COLO668 (cell line): ENCODE results near the gene SORCS1.

ENCODE experiments used
- DNase-seq: peaks from one replicate; lab custom pipeline; 2025; ENCODE audit not compliant: unreplicated experiment; lab: John Stamatoyannopoulos, UW

SORCS1 gene

DNA sequence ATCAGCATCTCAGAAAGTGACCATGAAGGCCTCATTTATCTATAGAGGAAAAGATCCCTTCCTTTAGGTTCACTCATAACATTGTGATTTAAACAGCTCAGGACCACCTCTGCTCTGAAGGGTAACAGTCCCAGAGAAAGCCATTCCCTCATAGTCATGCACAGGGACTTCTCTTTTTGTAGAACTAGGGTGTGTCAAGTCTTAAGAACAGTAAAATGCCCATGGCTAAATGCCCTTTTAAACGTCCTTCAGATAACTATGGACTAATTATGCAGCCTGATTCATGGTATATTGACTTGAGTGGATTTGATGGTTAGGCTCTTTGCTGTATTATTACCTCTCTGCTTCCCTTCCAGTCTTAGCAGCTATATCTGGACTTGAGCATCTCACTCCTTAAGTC is 337.8 kb downstream of the SORCS1 start:
- no peak for DNase-seq

GRCh38 chr10:106825576-106826364 is 338.7 kb downstream of the SORCS1 start:
- DNase-seq, result no peak

GRCh38 chr10:106820579-106820978 is 343.9 kb downstream of the SORCS1 start:
- no peak for DNase-seq

GRCh38 chr10:106819490-106819889 is 345.0 kb downstream of the SORCS1 start:
- no peak for DNase-seq

DNA sequence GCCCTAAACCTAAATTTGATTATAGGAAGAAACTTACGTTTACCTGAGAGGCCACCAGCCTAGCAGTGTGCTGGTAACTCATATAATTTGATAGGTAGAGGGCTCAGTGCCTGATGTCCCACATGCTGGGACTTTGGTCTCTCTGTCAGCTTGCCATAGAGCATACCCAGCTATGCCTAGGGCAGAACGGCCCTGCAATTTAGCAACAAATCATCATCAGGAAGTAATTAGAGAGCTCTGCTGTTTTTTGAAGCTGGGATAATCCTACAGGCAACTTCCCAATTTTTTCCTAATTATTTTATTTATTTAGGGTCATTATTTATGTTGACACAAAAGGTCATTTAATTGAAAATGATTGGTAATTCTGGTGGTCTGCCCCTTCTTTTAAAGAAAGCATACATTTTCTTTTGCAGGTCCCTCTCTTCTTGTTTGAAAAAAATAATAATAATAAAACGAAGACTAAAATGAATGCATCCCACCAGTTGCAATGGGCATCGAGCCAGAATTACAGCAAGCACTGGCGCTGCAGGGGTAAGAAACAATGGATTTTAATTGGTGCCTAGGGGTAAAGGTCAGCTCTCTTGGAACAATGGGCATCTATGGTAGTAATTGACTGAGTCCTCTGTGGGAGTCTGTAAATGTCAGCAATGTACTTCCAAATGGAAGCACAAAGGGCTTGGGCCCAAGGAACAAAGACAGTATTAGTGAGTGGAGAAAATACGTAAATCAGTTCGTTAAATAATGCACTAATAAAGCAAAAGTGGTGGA is 348.0 kb downstream of the SORCS1 start:
- no peak for DNase-seq

GRCh38 chr10:106815427-106816043 is 349.0 kb downstream of the SORCS1 start:
- no peak for DNase-seq

DNA sequence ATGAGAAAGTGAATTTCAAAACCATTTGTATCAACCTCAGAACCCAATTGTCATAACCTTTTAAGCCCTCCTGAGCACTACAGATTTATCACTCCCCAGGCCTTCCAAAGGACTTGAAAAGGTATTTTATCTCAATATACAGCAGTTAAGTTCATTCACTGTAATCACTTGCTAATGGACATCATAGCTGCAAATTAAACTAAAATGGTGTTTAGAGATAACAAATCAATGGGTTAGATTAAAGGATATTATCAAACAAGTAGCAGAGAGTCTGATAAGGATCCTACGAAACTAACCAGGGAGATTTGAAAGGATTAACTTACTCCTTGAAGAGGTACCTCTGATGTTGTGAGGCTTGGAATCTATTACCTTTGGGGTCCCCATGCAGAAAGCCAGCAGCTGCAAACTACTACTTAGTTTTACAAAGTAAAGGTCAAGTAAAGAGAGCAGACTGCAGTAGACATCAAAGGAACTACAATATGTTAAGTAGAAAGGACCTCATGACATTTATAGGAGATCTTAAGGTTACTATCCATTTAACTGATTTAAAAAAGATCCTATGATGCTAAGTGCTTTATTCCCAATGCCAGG is 359.4 kb downstream of the SORCS1 start:
- no peak for DNase-seq

DNA sequence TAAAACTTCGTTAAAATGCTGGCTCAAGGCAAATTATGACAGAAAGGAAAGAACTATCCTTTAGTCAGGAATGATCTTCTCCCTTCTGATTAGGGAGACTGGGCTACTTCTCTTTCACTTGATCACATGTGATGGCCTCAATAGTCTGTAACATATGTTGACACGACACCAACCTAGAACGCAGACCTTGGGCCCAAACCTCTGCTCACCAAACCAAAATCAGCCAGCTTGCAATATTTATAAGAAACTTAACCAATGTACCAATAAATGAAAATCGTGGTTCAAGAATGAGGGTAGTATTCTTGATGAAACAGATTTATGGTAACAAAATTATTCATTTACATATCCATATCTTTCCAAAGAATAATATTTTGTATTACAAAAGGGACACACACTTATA is 361.6 kb downstream of the SORCS1 start:
- no peak for DNase-seq

DNA sequence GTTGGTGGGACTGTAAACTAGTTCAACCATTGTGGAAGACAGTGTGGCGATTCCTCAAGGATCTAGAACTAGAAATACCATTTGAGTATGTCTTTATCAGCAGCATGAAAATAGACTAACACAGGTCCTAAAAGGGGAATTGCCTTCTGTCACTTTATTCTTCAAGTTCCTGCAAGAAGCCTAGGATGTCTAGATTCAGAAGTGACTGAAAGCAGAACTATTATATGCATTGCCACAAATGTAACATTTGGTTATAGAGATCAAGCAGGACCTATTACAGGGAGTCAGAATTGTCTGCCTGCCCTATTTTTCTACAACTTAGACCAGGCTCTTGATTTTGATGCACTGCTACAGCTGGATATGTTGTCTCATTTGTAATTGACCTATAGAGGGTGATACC is 364.7 kb downstream of the SORCS1 start:
- DNase-seq, result no peak

DNA sequence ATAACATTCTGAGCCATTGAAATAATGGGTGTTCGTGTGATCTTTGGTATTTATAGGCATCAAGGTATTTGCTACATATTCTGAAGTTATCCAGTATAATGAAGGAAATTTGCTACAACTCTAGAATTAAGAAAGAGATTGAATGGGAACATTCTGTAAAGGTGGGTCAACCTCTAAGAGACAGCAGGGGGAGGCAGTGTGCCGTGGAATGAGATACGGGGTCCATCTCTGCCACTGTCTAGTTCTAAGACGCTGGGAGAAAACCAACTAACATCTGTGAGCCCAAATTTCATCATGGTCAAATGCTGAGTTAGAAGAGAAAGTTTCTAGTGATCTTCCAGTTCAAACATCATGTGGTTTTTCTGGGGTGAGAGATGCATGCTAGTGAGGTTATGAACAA is 368.9 kb downstream of the SORCS1 start:
- no peak for DNase-seq

DNA sequence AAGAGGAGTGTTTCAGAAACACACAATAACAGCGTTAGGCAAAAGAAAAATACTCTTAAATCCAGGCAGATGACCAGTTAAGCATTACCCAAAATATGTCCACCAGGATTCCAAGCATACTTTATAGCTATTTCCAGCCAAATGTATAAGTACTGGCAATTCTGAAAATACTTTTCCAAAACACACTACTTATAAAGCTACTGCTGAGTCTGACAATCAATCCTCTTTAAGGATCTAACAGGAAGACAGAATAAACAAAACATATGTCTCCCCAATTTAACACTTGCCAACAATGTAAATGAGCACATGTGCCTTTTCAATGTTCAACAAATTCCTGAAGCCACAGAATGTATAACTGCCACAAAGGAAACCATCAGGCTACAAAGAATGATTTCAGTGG is 370.9 kb downstream of the SORCS1 start:
- DNase-seq, result no peak

DNA sequence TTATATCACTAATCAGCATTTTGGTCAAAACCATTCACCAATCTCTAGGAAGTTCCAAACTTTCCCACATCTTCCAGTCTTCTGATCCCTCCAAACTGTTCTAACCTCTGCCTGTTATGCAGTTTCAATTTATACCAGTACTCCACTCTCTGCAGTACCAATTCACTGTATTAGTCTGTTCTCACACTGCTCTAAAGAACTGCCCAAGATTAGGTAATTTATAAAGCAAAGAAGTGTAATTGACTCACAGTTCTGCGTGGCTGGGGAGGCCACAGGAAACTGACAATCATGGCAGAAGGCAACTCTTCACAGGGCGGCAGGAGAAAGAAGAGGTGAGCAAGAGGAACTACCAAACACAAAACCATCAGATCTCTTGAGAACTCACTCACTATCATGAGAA is 374.9 kb downstream of the SORCS1 start:
- DNase-seq, result no peak

GRCh38 chr10:106788982-106789381 is 375.5 kb downstream of the SORCS1 start:
- no peak for DNase-seq

- DNase-seq, result no peak
Observed at GRCh38 chr10:106785528-106785927, 379.0 kb downstream of the SORCS1 start.

DNA sequence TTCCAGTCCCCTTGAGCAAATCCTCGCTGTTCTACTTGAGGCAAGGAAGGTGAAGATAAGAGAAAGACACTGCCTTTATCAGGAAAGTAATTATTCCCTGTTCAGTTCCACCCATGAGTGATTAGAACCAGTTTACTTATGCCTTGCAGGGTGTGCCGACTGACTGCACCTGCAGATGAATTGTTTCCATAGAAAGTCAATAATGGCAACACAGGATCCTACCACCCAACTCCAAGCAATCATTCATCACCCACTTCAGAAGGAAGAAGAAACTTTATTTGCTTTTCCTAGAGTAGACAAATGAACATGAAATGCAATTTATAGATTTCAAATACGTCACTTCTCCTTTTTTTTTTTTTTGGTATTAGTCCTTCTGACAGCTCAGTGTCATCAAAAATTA is 383.9 kb downstream of the SORCS1 start:
- DNase-seq, result peak; percentile 40

DNA sequence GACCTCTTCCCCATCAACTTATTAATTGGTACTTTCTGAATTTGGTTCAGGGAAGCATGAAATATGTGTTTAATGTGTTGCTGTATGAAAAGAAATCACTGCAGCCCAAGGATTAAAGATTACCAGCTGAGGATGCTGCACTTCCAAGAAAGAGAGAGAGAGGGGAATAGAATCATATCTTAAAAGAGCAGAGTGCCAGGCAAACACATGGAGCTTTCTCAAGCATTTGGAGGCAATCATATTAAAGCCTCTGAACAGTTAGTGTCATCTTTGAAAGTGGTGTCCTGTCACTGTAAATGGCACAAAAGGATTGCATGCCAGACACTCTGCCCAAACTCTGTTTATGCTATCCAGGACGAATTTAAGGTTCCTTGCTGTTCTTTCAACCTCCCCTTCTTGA is 386.7 kb downstream of the SORCS1 start:
- DNase-seq, result no peak

DNA sequence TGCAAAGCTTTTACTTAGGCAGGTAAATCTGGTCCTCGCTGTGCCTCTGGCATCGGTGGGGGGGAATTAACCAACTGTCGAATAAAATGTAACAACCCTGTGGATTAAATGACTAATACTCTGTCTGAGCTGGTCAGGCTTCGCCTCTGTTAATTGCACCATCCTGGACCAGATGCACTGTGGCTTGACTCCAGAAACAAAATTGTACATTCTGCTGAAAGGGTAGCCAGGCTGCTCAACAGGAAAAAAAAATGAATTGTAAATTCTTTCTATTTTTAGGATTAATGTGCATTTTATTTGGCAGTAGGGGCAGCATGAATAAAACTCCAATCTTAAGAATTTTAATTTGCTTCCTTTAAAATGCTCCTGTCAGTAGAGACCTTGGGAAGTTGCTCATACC is 389.4 kb downstream of the SORCS1 start:
- DNase-seq, result no peak

DNA sequence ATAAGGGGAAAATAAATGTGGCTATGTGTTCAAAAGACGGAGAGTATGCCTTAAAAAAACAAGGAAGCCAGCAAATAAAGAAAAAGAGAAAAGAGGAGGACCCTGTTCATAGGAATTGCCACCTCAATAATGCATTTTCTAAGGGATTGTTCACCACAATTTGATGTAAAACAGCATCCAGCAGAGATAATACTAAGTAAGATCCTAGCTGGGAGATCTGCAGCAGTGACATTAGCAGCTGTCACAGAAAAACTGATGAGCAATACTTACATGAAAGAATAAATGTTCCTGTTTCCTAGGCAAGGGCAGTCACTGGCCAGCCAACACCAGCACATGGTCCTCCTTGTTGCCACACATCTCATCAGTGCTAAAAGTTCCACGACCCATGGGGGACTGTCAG is 391.5 kb downstream of the SORCS1 start:
- no peak for DNase-seq

DNA sequence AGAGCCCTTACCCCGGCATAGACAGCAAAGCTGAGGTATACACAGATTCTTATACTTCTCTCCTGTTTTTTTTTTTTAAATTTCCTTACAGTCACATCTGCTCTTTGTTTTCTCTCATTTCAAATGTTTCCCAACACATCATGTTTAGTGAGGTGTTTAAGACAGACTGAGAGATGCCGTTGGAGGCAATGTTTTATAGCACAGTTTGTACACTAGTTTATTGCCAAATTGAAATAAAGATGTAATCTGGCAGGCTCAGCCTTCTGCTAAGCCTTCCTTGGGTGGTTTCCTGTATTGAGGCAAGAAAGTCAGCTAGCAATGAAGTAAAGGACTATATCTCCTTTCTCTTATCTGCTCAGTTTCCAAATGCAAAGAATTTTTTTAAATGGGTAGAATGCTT is 393.4 kb downstream of the SORCS1 start:
- no peak for DNase-seq

- no peak for DNase-seq
Observed at GRCh38 chr10:106768204-106768603, 396.3 kb downstream of the SORCS1 start.

GRCh38 chr10:106765928-106766327 is 398.6 kb downstream of the SORCS1 start:
- DNase-seq, result no peak
